PC-9 (cell line): ENCODE measurements around the gene MICAL3.
A peak's percentile ranks its signal among the peaks of the same experiment; 100 is the strongest.

Experiments used
- CTCF ChIP-seq: fragments of 200-600 bp; sonication (generic); conservative IDR thresholded peaks from 2 replicates; pipeline ENCODE4 v1.6.1; 2017; ENCODE audit warnings: mixed run types, antibody characterized with exemption, mild to moderate bottlenecking, moderate library complexity
- EZH2 ChIP-seq: fragments of 200-600 bp; sonication (generic); IDR thresholded peaks from 2 replicates; pipeline ENCODE4 v1.8.0; 2017; ENCODE audit warnings: antibody characterized with exemption, low read depth

- TF ChIP-seq CTCF, result peak; percentile 42
- no peak for TF ChIP-seq EZH2
Measured at GRCh38 chr22:17754233-17754925, 270.0 kb downstream of the MICAL3 start.
